GM18499 (cell line): ENCODE results near the gene SKI.
"Not testable (repeated sequence)": the region's sequence is repeated elsewhere in the genome, so short reads cannot be mapped to it uniquely, and the experiment has no call there.

Experiments used
- ATAC-seq: cut with Tn5 transposase; IDR thresholded peaks from one replicate; pipeline ENCODE4 v1.9.1; 2021; ENCODE audit warnings: moderate number of reproducible peaks; ENCODE audit not compliant: insufficient read depth, unreplicated experiment

The SKI gene

GRCh38 chr1:2257245-2257627 is 29.1 kb downstream of the SKI start:
- ATAC-seq = no peak

GRCh38 chr1:2258122-2258681 is 30.1 kb downstream of the SKI start:
- ATAC-seq = no peak

DNA sequence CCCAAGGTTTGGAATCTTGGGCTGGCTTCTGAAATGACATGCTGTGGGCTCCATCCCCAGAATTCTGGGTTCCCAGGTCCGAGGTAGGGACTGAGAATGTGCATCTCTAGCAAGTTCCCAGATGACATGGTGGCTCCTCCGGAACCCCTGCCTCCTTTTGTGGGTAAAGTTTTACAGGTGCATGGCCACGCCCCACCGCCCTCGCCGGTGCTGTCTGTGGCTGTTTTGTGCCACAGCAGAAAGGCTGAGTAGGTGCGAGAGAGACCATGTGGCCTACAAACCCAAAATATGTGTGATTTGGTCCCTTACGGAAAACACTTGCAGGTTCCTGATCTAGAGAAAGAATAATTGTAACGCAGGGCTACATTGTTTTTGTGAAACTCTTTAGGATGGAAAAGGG is 30.9 kb downstream of the SKI start:
- ATAC-seq = no peak

DNA sequence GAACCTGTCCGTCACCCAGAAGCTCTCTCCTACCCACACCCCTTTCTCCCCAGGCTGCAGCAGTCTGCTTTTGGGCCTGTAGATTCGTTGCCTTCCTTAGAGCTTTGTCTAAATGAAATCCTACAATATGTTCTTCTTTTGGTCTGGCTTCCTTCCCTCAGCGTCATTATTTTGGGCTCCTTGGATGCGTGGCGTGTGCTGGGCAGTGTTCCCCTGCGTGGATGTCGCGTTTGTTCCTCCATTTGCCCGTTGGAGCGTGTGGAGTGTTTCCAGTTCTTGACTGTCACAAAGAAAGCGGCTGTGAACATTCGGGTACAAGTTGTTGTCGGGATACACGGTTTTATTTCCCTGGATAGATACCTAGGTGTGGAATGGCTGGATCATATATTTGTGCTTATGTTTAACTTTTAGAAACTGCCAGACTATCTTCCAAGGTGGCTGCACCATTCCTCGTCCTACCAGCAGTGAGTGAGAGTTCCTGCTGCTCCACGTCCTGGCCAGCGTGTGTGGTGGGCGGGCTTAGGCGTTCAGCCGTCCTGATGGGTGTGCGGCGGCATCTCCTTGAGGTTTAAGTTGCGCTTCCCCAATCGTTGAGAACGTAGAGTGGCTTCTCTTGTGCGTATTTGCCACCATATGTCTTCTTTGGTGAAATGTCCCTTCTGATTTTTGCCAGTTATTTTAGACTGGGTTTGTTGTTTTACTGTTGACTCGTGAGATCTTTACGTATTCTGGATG is 31.7 kb downstream of the SKI start:
- no peak for ATAC-seq

DNA sequence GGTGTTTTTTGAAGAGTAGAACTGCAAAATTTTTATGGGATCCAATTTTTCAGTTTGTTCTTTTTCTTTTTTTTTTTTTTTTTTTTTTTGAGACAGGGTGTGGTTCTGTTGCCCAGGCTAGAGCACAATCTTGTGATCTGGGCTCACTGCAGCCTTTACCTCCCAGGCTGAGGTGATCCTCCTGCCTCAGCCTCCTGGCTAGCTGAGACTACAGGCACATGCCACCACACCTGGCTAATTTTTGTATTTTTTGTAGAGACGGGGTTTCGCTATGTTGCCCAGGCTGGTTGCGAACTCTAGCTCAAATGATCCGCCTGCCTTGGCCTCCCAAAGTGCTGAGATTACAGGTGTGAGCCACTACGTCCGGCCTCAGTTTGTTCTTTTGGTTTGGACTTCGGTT is 32.4 kb downstream of the SKI start:
- not testable (repeated sequence) for ATAC-seq

DNA sequence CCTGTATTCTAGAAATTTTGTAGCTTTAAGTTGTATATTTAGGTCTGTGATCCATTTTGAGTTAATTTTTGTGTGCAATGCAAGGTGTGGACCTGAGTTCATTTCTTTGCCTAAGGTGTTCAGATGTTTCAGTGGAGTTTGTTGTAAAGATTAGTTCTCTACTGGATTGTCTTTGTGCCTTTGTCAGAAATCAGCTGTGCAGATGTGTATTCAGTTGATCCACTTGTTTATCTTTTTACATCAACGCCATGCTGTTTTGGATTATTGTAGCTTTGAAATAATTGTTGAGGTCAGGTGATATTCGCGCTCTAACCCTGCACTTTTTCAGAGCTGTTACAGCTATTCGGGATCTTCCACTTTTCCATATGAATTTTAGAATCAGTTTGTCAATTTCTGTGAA is 32.8 kb downstream of the SKI start:
- ATAC-seq = no peak

GRCh38 chr1:2261476-2262395 is 33.6 kb downstream of the SKI start:
- not testable (repeated sequence) for ATAC-seq

DNA sequence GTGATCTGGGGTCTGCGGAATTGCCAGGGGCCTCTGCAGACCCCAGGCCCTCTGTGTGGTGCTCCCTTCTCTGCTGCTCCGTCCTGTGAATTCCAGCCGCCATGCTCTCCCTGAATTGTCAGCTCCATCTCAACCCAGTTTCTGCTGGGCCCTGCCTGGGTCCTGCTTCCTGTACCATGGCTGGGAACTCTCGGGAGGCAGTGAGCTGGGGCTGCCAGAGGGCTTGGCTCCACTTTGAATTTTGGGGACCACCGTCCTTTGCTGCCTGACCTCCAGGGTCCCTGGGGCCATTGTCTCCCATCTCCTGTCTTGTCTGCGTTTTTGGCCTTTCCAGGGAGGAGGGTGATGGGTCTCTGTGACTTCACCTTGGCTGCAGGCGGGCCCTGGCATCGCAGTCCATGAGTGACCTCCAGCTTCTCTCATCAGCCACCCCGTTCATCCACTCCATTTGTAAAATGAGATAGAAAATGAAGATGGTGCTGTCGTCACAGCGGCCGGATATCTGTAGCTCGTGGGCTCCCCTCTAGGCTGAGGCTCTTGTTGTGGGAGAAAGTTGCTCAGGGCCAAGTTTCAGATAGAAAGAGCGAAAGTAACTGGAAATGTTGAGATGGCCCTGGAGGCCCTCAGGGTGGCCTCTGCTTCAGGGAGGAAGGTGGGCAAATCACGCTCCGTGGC is 38.3 kb downstream of the SKI start:
- ATAC-seq = no peak

DNA sequence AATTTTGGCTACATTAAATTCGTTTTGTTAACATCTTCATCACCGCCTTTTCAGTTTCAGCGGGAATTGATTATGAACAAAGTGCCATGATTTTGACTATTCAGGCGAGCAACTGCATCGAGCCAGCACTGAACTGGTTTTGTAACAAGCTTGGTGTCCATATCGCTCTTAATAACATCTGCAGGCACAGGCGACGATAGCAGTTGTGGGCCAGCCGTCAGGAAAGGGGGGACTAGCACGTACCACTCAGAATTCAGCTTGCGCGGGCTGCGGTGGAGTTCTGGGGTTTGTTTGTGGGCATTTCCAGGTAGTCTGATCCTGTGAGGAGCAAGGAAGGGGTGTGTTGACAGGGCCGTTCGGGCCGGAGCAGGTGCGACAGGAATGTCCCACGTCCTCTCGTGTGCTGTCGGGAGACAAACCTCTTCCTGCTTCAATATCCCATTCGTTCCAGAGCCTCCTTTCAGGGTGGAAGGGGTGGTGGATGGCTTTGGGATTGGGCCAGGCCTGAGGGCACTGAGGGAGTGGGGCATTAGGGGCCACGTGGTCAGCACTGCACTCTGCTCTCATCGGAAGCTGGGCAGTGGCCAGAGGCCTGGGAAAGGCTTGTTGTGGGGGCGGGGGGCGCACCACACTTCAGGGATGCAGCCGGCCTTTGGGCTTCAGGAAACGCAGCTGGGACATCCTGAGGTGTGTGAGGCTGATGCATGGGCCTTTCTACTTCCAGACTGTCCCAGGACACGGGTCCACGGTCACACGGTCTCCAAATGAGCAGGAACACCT is 39.1 kb downstream of the SKI start:
- no peak for ATAC-seq

- no peak for ATAC-seq
These were observed 39.7 kb downstream of the SKI start for GRCh38 chr1:2267862-2268261.

- no peak for ATAC-seq
These were observed 40.4 kb downstream of the SKI start for GRCh38 chr1:2268285-2269056.

DNA sequence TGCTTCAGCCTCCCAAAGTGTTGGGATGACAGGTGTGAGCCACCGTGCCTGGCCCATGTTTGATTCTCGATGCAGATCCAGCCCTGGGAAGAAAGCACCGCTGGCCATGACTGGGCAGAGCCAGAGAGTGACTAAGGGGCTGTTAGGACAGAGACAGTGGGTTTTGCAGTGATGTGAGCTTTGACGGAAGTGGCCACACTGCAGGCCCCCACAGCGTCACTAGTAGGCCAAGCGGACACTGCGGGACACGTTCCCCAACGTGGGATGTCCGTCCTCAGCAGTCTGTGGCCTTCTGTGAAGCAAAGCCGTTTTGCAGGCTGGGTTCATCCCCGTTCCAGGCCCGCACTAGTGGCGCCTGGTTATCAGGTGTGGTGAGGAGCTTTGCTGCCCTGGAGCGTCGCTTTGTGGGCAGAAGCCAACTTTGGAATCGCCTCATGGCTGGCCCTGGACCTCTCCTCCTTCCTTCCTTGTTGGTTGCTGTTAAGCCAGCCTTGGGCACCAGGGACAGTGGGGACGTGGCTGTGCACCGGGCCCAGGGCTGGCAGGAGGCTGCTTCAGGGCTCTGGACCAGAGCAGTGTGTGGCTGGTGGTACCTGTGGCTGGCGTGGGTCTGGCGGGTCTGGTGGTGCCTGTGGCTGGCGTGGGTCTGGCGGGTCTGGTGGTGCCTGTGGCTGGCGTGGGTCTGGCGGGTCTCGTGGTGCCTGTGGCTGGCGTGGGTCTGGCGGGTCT is 41.2 kb downstream of the SKI start:
- ATAC-seq = no peak

DNA sequence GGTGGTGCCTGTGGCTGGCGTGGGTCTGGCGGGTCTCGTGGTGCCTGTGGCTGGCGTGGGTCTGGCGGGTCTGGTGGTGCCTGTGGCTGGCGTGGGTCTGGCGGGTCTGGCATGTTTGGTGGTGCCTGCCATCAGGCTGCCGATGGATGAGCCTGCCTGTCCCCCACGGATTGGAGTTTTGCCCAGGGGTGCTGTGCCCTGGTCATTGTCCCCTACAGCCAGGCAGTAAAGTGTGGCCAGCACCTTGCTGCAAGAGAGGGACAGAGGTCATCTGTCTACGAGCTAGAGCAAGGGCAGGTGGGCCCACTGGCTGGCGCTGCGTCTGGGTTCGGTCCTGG is 41.8 kb downstream of the SKI start:
- ATAC-seq = no peak

DNA sequence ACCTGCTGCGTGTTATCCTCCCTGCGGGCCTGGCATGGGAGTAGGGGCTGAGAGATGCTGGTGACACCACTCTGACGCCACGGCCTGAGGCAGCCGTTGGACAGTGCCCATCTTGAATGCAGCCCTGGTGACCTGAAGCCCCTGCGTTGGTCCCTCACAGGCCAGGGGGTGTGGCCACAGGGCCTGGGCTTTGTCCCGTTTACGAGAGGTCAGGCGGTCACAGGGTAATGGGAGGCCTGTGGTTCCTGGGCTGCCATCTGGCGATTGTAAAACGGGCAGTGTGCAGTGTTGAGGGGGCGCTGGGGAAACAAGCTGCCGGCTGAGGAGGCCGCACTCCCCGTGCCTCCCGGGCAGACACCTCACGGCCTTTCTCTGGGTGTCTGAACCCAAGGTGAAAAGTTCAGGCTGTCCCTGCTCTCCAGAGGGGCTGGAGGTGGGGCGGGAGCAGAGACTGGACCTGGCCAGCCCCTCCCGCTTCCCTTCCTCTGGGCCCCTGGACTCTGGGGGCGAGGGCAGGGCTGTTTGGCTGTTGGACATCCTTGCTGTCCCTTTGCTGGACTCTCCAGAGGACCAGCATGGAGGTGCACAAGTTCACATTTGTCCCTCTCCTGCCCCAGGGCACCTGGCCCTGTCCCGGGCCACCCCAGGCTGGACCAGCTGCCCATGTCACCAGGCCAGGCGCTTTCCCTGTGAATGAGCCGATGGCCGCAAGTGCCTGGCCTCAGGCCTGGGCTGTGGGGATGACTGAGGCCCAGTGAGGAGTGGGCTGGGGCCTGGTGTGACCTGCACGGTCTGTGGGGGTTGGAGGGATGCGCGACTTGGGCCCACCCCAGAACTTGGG is 42.4 kb downstream of the SKI start:
- ATAC-seq = no peak

DNA sequence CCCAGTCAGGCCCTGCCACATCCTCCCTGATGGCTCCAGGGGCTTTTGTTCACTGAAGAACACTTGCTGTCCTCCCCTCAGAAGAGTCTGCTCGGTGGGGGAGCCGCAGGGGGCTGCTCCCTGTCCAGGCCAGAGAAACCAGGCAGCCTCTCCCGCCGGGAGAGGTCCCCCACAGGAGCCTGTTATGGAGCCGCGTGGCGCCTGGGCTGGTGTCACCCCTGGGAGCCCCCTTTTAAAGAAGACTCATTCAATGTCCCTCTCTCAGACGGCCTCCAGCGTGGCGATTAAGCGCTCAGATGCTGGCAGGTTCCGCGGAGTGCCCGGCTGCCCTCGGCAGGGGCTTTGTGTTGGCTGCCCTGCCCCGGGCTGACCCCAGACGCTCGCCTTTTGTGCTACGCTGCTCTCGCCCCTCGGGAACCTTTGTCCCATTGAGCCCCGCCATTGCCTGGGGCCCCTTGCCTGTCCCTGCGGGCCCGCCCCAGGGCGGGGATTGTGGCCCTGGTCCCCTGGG is 43.1 kb downstream of the SKI start:
- ATAC-seq = no peak

GRCh38 chr1:2271841-2272655 is 43.9 kb downstream of the SKI start:
- no peak for ATAC-seq
